HG03342 (cell line): ENCODE data around the gene TRANK1.

Source experiments
- ATAC-seq: cut with Tn5 transposase; IDR thresholded peaks from one replicate; pipeline ENCODE4 v1.9.1; 2021; ENCODE audit warnings: mild to moderate bottlenecking, moderate library complexity; ENCODE audit not compliant: unreplicated experiment

TRANK1 gene

GRCh38 chr3:36811768-36812167 is 133.1 kb downstream of the TRANK1 start:
- no peak for ATAC-seq

- no peak for ATAC-seq
Observed at GRCh38 chr3:36804295-36805055, 140.4 kb downstream of the TRANK1 start.

- no peak for ATAC-seq
Observed at GRCh38 chr3:36803091-36803791, 141.6 kb downstream of the TRANK1 start.

GRCh38 chr3:36800533-36801116 is 144.2 kb downstream of the TRANK1 start:
- no peak for ATAC-seq

- no peak for ATAC-seq
Observed at GRCh38 chr3:36796881-36797280, 148.0 kb downstream of the TRANK1 start.

- ATAC-seq: no peak
Observed at GRCh38 chr3:36796161-36796560, 148.7 kb downstream of the TRANK1 start.

GRCh38 chr3:36795622-36796021 is 149.2 kb downstream of the TRANK1 start:
- no peak for ATAC-seq

- peak; percentile 44 for ATAC-seq
Observed at GRCh38 chr3:36792342-36792741, 152.5 kb downstream of the TRANK1 start.

- no peak for ATAC-seq
Observed at GRCh38 chr3:36790765-36791164, 154.1 kb downstream of the TRANK1 start.

- no peak for ATAC-seq
Observed at GRCh38 chr3:36786921-36787890, 157.6 kb downstream of the TRANK1 start.

GRCh38 chr3:36784138-36784635 is 160.7 kb downstream of the TRANK1 start:
- ATAC-seq: no peak

- ATAC-seq: peak; percentile 63
Observed at GRCh38 chr3:36777424-36778218, 167.2 kb downstream of the TRANK1 start.
